Neural progenitor cell (in vitro differentiated cells): ENCODE measurements around the gene NAA20.

Experiments
- CTCF ChIP-seq: fragments of 200-600 bp; sonication (generic); IDR thresholded peaks from 2 replicates; pipeline ENCODE4 v1.5.1; 2017; ENCODE audit warnings: antibody characterized with exemption, mild to moderate bottlenecking
- EZH2 ChIP-seq: fragments of 200-600 bp; sonication (generic); IDR thresholded peaks from 2 replicates; pipeline ENCODE4 v1.6.1; 2017; ENCODE audit warnings: antibody characterized with exemption, mild to moderate bottlenecking, moderate library complexity

GRCh38 chr20:20031790-20032189 is 14.6 kb downstream of the NAA20 start:
- TF ChIP-seq EZH2 (no peak), CTCF (no peak)
